Epithelial cell of esophagus (primary cell): ENCODE measurements around the gene USP20.

Experiments used
- DNase-seq: peaks from one replicate; pipeline ENCODE4 v3.0.0; 2010; ENCODE audit warnings: low read depth
- H3K4me3 ChIP-seq: 2 replicates; pipeline ENCODE4 v1.5.1; 2011; ENCODE audit warnings: mild to moderate bottlenecking, low read length, control low read depth
- TF ChIP-seq, protein P1 (sequence below): IDR thresholded peaks from 2 replicates; pipeline ENCODE4 v1.5.1; 2011; ENCODE audit warnings: low read depth, mild to moderate bottlenecking, low read length, control low read depth, inconsistent platforms; ENCODE audit not compliant: insufficient read depth; ENCODE audit errors: missing control alignments

USP20 gene

GRCh38 chr9:129861447-129861827 lies 26.2 kb downstream of the USP20 start:
- TF ChIP-seq, protein P1, sequence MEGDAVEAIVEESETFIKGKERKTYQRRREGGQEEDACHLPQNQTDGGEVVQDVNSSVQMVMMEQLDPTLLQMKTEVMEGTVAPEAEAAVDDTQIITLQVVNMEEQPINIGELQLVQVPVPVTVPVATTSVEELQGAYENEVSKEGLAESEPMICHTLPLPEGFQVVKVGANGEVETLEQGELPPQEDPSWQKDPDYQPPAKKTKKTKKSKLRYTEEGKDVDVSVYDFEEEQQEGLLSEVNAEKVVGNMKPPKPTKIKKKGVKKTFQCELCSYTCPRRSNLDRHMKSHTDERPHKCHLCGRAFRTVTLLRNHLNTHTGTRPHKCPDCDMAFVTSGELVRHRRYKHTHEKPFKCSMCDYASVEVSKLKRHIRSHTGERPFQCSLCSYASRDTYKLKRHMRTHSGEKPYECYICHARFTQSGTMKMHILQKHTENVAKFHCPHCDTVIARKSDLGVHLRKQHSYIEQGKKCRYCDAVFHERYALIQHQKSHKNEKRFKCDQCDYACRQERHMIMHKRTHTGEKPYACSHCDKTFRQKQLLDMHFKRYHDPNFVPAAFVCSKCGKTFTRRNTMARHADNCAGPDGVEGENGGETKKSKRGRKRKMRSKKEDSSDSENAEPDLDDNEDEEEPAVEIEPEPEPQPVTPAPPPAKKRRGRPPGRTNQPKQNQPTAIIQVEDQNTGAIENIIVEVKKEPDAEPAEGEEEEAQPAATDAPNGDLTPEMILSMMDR: no peak
- H3K4me3 ChIP-seq: no peak overlapping the region
- DNase-seq: no peak

GRCh38 chr9:129863059-129863690 lies 27.9 kb downstream of the USP20 start:
- TF ChIP-seq, protein P1: no peak
- peak; percentile 87 for DNase-seq
- H3K4me3 ChIP-seq: no peak overlapping the region

DNA sequence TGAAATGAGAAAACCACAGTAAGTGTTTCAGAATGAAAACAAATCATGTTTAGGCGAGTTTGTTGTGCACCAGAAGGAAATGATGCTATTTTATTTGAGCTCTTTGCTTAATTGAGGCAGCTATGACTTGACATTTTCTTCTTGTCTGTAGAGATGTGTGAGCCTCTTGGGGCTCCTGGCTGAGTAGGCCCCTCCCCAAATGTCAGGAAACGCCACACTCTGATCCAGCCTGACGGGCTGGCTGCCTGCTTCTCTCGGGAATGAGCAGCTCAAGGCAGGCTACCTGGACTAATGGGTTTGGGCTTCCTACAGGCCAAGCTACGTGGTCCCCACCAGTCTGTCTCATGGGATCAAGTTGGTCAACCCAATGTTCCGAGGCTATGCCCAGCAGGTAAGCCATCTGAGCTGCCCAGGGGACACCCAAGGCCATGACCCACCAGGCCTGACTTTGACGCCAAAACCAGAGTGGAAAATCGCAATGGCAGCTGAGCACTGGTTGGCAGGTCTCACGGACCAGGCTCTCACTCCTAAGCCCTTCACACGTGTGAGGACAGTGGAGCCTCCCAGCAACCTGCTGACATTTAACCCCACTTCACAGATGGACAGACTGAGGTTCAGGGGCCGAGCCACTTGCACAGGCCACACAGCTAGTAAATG lies 29.9 kb downstream of the USP20 start:
- TF ChIP-seq, protein P1: no peak
- no peak for DNase-seq
- no peak overlapping the region for H3K4me3 ChIP-seq

DNA sequence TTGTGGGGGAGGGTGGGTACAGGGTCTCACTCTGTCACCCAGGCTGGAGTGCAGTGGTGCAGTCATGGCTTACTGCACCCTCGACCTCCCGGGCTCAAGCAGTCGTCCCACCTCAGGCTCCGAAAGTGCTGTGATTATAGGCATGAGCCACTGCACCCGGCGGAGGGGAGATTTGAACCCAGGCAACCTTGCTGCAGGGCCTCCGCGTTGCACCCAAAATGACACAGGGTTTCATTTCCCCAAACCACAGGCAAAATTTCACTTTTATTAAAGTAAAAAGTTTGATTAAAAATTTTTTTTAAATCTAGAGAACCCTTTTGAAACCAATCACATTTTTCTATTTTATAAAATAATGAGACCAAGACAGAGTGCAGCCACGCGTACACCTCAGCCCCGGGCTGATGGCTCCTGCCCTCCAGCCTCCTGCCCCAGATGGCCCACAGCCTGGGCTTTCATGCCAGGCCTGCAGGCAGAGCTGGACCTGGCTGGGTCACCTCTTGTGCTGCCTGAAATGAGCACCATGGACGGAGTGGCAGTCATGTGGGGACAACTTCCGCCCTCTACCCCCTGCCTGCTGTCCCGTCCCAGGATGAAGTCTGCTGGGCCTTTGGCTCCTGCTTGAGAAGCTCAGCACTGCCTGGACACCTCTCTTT lies 30.5 kb downstream of the USP20 start:
- DNase-seq: no peak
- no peak overlapping the region for H3K4me3 ChIP-seq
- TF ChIP-seq, protein P1: no peak

GRCh38 chr9:129866394-129867135 lies 31.3 kb downstream of the USP20 start:
- no peak for DNase-seq
- TF ChIP-seq, protein P1: no peak
- H3K4me3 ChIP-seq: no peak overlapping the region

DNA sequence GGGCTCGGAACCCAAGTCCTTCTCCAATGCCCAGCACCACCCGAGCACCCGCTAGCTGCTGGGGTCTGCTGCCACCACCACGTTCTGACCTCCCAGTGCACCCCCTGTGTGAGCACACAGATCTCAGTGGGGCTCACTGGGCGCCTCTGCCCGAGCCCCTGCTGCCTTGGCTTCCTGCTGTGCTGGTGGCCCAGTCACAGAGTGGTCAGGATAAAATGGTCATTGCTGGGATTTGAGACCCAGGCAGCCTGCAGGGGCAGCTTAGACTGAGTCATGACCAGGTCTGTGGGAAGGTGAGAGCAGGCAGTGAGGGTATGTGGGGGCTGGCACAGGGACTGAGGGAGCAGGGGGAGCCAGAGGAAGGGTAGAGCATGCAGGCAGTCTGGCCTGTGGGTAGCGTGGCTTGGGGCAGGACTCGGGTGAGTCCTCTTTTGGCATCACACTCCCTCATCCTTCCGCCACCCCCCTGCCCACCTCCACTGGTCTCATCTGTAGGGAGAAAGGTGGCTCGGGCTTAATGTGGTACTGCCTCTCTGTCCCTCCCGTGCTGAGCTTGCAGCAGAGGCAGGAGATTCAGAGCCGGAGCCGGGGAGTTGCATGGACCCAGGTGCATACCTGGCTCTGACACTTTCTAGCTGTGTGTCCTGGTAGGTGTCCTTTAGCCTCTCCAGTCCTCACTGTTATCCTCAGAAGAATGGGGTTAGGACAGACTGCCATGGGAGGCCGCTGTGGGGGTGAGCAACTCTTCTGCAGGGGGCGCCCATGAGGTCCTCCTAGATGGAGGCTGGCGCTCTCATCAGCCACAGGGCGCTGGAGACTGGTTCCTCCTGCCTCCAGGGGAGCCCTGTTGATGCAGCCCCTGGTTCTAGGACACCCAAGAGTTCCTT lies 32.1 kb downstream of the USP20 start:
- no peak for DNase-seq
- TF ChIP-seq, protein P1: no peak
- H3K4me3 ChIP-seq: no peak overlapping the region
